ENCODE results near the gene FOXN3.

DNA sequence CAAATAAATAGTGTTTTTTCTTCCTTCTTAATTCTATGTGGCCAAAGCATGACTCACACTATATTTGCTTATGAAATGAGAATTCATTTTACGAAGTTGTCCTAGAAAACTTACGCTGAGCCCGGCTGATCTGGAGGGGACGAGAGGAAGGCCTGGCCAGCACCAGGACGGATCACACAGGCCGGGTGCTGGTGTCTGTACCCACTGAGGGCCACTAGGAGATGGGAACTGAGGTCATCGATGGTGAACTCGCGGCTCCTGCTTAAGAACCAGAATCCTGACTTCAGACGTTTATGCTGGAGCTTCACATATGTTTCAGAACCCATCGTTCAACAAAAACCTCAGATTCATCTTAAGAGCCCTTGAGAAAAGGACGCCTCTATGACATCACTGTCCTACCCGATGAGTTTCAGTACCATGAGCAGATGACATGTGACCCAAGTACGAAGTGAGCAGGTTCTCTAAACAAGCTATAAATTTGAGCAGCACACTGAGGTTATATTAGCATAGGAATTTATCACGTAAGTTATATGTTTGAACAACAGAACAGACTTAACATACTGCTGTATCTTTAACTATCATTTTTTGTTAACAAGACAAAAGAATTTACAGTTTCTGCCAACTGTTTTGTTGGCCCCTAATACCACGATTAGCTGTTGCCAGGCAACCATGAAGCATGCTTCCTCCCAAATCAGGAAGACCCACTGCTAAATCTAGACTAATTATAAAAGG, 111.9 kb downstream of the FOXN3 start:
- TF ChIP-seq CTCF (IDR thresholded peaks at IDR 0.05) (peak in 1 of 4 experiments; percentile 9), POLR2A (IDR thresholded peaks at IDR 0.05) (no peak)
